K562 (cell line): ENCODE measurements around the gene TNIK. TPM values are rescaled to one million over a fixed set of nuclear protein-coding genes. Genes with fewer than 3 reads are reported as not detected.

Experiments used
- ATAC-seq: fragments of 200-7000 bp; cut with Tn5 transposase; 3 replicates; pipeline ENCODE4 v1.9.1; 2020; ENCODE audit warnings: moderate library complexity
- BruUV-seq: library from RNA; stranded (reverse); fragments of 400-500 nt; replicated peaks from 2 replicates; lab custom pipeline; 2021; lab: Mats Ljungman, UMichigan
- CTCF ChIA-PET: fragments of 300-600 bp; formaldehyde crosslinking; extraction: SDS; loops from one replicate; lab custom pipeline; 2021; ENCODE audit warnings: low intra/inter-chr PET ratio; lab: Yijun Ruan, JAX
- POLR2A ChIA-PET: fragments of 300-600, 350-650 bp; sonication (Branson Sonifier 250); formaldehyde crosslinking; extraction: SDS; loops from one replicate; lab custom pipeline; 2021; ENCODE audit warnings: antibody characterized with exemption, inconsistent platforms; lab: Yijun Ruan, JAX
- DNase-seq, 4 experiments: peaks; one replicate each; pipeline versions ENCODE4 v3.0.0 to v3.0.0-alpha.2; 2011 to 2018; ENCODE audit warnings: low spot score in 3 of 4, mixed read lengths in 3 of 4; ENCODE audit errors: extremely low read depth in 1 of 4
- FAIRE-seq: peaks from 2 replicates; lab custom pipeline; 2011; peaks lifted over from hg19 to GRCh38; lab: Jason Lieb, UNC
- H2AFZ ChIP-seq: 2 replicates; pipeline ENCODE4 v1.6.0; 2011; ENCODE audit warnings: low read depth, low read length, control low read depth, inconsistent platforms
- H3K27ac ChIP-seq: fragments of 200-600 bp; 3 replicates; pipeline ENCODE4 v1.8.0; 2011; ENCODE audit warnings: low read depth, mild to moderate bottlenecking, control low read depth, inconsistent platforms, low read length, moderate library complexity, mixed read lengths; ENCODE audit errors: extremely low read depth
- H3K27me3 ChIP-seq, 2 experiments: fragments of 300-600 bp in 1 of 2; 2 replicates in 1 of 2; 3 replicates in 1 of 2; pipeline versions ENCODE4 v1.6.0 to v1.8.0; 2011; ENCODE audit warnings: inconsistent platforms in 2 of 2, low read length in 2 of 2, mild to moderate bottlenecking in 1 of 2, mixed read lengths in 1 of 2, moderate library complexity in 1 of 2; ENCODE audit not compliant: control insufficient read depth in 2 of 2, insufficient read depth in 2 of 2
- H3K36me3 ChIP-seq: fragments of 300-600 bp; 3 replicates; pipeline ENCODE4 v1.8.0; 2011; ENCODE audit warnings: mild to moderate bottlenecking, low read length, inconsistent platforms; ENCODE audit not compliant: control insufficient read depth, insufficient read depth
- H3K4me1 ChIP-seq, 2 experiments: fragments of 200-600 bp in 1 of 2; replicated peaks in 1 of 2; 2 replicates in 1 of 2; 3 replicates in 1 of 2; pipeline versions ENCODE4 v1.5.1 to v1.8.0; 2011; ENCODE audit warnings: inconsistent platforms in 2 of 2, low read length in 2 of 2, mild to moderate bottlenecking in 1 of 2, mixed read lengths in 1 of 2, moderate library complexity in 1 of 2; ENCODE audit not compliant: control insufficient read depth in 2 of 2, insufficient read depth in 2 of 2
- H3K4me2 ChIP-seq: 2 replicates; pipeline ENCODE4 v1.6.1; 2011; ENCODE audit warnings: low read length, control low read depth, inconsistent platforms, mixed read lengths; ENCODE audit not compliant: insufficient read depth
- H3K4me3 ChIP-seq: fragments of 200-600 bp; sonication (generic), shearing (Covaris generic); 2 replicates; pipeline ENCODE4 v1.5.1; 2016; ENCODE audit warnings: control low read depth, inconsistent platforms
- H3K79me2 ChIP-seq: fragments of 200-600 bp; 3 replicates; pipeline ENCODE4 v1.8.0; 2011; ENCODE audit warnings: low read length, inconsistent platforms; ENCODE audit not compliant: control insufficient read depth, insufficient read depth
- H3K9ac ChIP-seq, 2 experiments: 2 replicates each; pipeline versions ENCODE4 v1.6.0 to v1.6.1; 2011; ENCODE audit warnings: low read depth in 2 of 2, low read length in 2 of 2, control low read depth in 1 of 2, inconsistent platforms in 1 of 2, mild to moderate bottlenecking in 1 of 2, mixed read lengths in 1 of 2; ENCODE audit not compliant: insufficient read depth in 1 of 2
- H3K9me1 ChIP-seq: one replicate; pipeline ENCODE4 v1.6.0; 2011; ENCODE audit warnings: inconsistent platforms, mild to moderate bottlenecking, low read length, moderate library complexity; ENCODE audit not compliant: control insufficient read depth, insufficient read depth
- H3K9me3 ChIP-seq: replicated peaks from 2 replicates; pipeline ENCODE4 v1.5.1; 2011; ENCODE audit warnings: low read depth, low read length, inconsistent platforms; ENCODE audit not compliant: control insufficient read depth, insufficient read depth
- H4K20me1 ChIP-seq: replicated peaks from 2 replicates; pipeline ENCODE4 v1.6.1; 2011; ENCODE audit warnings: low read length, inconsistent platforms, mixed read lengths; ENCODE audit not compliant: control insufficient read depth, insufficient read depth
- CBFA2T2 ChIP-seq: fragments of 450-650 bp; conservative IDR thresholded peaks from 2 replicates; pipeline ENCODE4 v1.6.1; 2017; ENCODE audit warnings: mild to moderate bottlenecking
- ETS2 ChIP-seq: IDR thresholded peaks from 2 replicates; pipeline ENCODE4 v1.6.1; 2016; ENCODE audit warnings: borderline replicate concordance, missing genetic modification characterization, mild to moderate bottlenecking, moderate library complexity, missing compliant biosample characterization; ENCODE audit not compliant: poor library complexity, severe bottlenecking
- NCOR1 ChIP-seq: fragments of 450-650 bp; IDR thresholded peaks from 2 replicates; pipeline ENCODE4 v1.6.1; 2016; ENCODE audit warnings: mild to moderate bottlenecking, moderate library complexity
- SNRNP70 ChIP-seq: fragments of 200-400 bp; formaldehyde crosslinking; optimal IDR thresholded peaks from 2 replicates; pipeline ENCODE3; 2017; ENCODE audit warnings: low read depth, low read length
- SPI1 ChIP-seq: IDR thresholded peaks from 2 replicates; pipeline ENCODE4 v1.6.1; 2011; ENCODE audit warnings: low read depth, low read length, control low read depth, borderline replicate concordance
- YY1 ChIP-seq, 3 experiments: IDR thresholded peaks; 2 replicates each; pipeline ENCODE4 v1.6.1; 2011; ENCODE audit warnings: low read length in 2 of 3, mild to moderate bottlenecking in 2 of 3, moderate library complexity in 2 of 3, borderline replicate concordance in 1 of 3, control low read depth in 1 of 3, low read depth in 1 of 3; ENCODE audit not compliant: insufficient read depth in 3 of 3, insufficient replicate concordance in 2 of 3, control insufficient read depth in 1 of 3, insufficient read length in 1 of 3; ENCODE audit errors: extremely low read depth in 1 of 3
- ZBED1 ChIP-seq: IDR thresholded peaks from 2 replicates; pipeline ENCODE4 v1.6.1; 2014
- ZBTB17 ChIP-seq: fragments of 450-650 bp; formaldehyde crosslinking; IDR thresholded peaks from 2 replicates; pipeline ENCODE4 v1.4.0; 2020; ENCODE audit warnings: mild to moderate bottlenecking
- WGBS: fragments of 100-300 bp; shearing (Covaris generic); methylation state at CpG from one replicate; pipeline ENCODE4 v1.1.6; 2016; ENCODE audit warnings: low coverage, mixed read lengths; ENCODE audit not compliant: insufficient coverage; ENCODE audit errors: missing lambda C conversion rate; 5-methylcytosine and 5-hydroxymethylcytosine counted together
- in situ Hi-C: fragments of 300-500 bp; cut with MboI; formaldehyde crosslinking; loops from 4 replicates; pipeline ENCODE4 v1.15.0; 2018; ENCODE audit warnings: inconsistent platforms, mixed read lengths
- intact Hi-C: fragments of 100-400 bp; cut with micrococcal nuclease; formaldehyde crosslinking; loops from 2 replicates; pipeline ENCODE4 v1.14.2; 2022
- polyA plus RNA-seq, 8 experiments: library from polyadenylated mRNA; depleted of rRNA in 4 of 8; stranded (reverse) in 5 of 8; unstranded in 3 of 8; fragments of >200 nt; fragmentation: Nextera tagmentation in 2 of 8; fragmentation: Illumina TruSeq in 1 of 8; extraction: Ambion mirVana in 2 of 8; extraction: Trizol in 1 of 8; gene quantifications; 2 replicates each; pipeline versions ENCODE4 v1.2.1 to v1.2.3, GENCODE V29; 2011 to 2014; ENCODE audit warnings: inconsistent platforms in 1 of 8, missing spikeins in 1 of 8
- total RNA-seq, 7 experiments: library from RNA; depleted of rRNA in 6 of 7; stranded (reverse); fragments of >200 nt in 6 of 7; fragmentation: Illumina TruSeq in 2 of 7; extraction: Trizol in 2 of 7; gene quantifications; 2 replicates each; pipeline versions ENCODE4 v1.2.1 to v1.2.3, GENCODE V29; 2011 to 2021; ENCODE audit warnings: low replicate concordance in 1 of 7
- TF ChIP-seq, protein P1 (sequence below): sonication (generic); formaldehyde crosslinking; IDR thresholded peaks from 2 replicates; pipeline ENCODE4 v1.8.0; 2022; ENCODE audit warnings: mild to moderate bottlenecking, missing genetic modification reagents
- TF ChIP-seq, protein P2 (sequence below): fragments of 450-650 bp; conservative IDR thresholded peaks from 2 replicates; pipeline ENCODE4 v1.6.1; 2016; ENCODE audit warnings: missing genetic modification characterization, low read depth, mild to moderate bottlenecking, control low read depth, missing compliant biosample characterization
- TF ChIP-seq, protein P3 (sequence below): fragments of 450-650 bp; IDR thresholded peaks from 2 replicates; pipeline ENCODE4 v1.6.1; 2016; ENCODE audit warnings: missing biosample characterization, missing genetic modification characterization
- TF ChIP-seq, protein P4 (sequence below): fragments of 450-650 bp; IDR thresholded peaks from 2 replicates; pipeline ENCODE4 v1.6.1; 2016; ENCODE audit warnings: borderline replicate concordance

The TNIK gene
- total and polyA plus RNA-seq, 9 of the 15 experiments (the other 6 are each of a cell fraction or from before 2014, with no cell fraction given): 6.6 to 39.0 (median 24.7) TPM

DNA sequence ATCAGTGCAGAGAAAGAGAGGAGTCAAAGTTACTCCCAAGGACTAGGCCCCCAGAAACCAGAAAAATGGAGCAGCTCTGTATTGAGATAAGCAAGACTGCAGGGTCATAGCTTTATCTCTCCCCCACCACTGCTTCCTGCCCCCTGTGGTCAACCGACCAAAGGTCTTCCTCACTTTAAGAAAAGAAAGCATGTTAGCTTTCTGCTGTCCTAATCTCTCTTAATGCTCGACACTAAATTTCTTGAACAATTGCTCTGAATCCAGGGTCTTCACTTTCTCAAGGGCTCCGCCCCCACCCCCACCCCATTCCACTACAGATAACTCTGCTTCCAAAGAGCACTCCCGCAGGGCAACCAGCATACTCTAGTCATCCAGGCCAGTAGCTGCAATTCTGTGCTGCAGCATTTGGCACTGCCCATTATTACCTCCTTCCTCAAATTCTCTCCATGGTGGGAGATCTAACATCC is 31.9 kb downstream of the TNIK start:
- ATAC-seq: peak; percentile 97
- H2AFZ ChIP-seq: peak overlapping the region; percentile 7; the same call in 1 of the 2 replicates
- no peaks in the 10 kb centered on the region for H4K20me1 ChIP-seq
- H3K4me3 ChIP-seq: no peak overlapping the region
- no peaks in the 10 kb centered on the region for H3K9me1 ChIP-seq
- H3K36me3 ChIP-seq: no peaks in the 10 kb centered on the region
- BruUV-seq: no TSS peak
- peak; percentile 93 for FAIRE-seq
- H3K27ac ChIP-seq: peak overlapping the region; percentile 81
- intact Hi-C loops (loop anchor here (2.0 to 5.0 kb wide), 2 partner anchors 18 to 56 kb away; no protein-coding TSS in a partner anchor), in situ Hi-C loops (no loop called here)
- DNase-seq: peak; percentile 66 to 90 (median 79)
- H3K79me2 ChIP-seq: peaks cover 74% of the 10 kb centered on the region
- H3K4me1 ChIP-seq: peaks cover 15 to 40% of the 10 kb centered on the region in 2 experiments
- H3K9me3 ChIP-seq: no peaks in the 10 kb centered on the region
- ChIA-PET CTCF (no interaction called here), POLR2A (interaction anchor here (0.7 to 2.8 kb wide), 15 partner anchors 8 to 631 kb away, joined by 3 to 30 read pairs (median 4); no protein-coding TSS in a partner anchor)
- WGBS: 0% methylated on average over 4 of the region's 4 CpGs
- H3K9ac ChIP-seq: peak overlapping the region in 1 of 2 experiments; percentile 54; a peak in 3 of 4 replicates
- H3K27me3 ChIP-seq: no peaks in the 10 kb centered on the region
- H3K4me2 ChIP-seq: peak overlapping the region; percentile 62
- TF ChIP-seq ETS2 (tag) (no peak), NCOR1 (peak; percentile 85), SPI1 (peak; percentile 21; the same call in 1 of the 2 replicates), SNRNP70 (no peak), ZBTB17 (CRISPR knock-in tag) (0 out of 2 replicates have a peak, but pooled peaks have one; percentile 56), YY1 (IDR thresholded peaks at IDR 0.05; ENCODE audit: borderline replicate concordance in 1 of 3, control insufficient read depth in 1 of 3, extremely low read depth in 1 of 3, insufficient read depth in 3 of 3, insufficient read length in 1 of 3, insufficient replicate concordance in 2 of 3, low read depth in 1 of 3, low read length in 2 of 3) (peak in 1 of 3 experiments; percentile 65), ZBED1 (no peak), CBFA2T2 (peak; percentile 85)
- TF ChIP-seq, protein P1, sequence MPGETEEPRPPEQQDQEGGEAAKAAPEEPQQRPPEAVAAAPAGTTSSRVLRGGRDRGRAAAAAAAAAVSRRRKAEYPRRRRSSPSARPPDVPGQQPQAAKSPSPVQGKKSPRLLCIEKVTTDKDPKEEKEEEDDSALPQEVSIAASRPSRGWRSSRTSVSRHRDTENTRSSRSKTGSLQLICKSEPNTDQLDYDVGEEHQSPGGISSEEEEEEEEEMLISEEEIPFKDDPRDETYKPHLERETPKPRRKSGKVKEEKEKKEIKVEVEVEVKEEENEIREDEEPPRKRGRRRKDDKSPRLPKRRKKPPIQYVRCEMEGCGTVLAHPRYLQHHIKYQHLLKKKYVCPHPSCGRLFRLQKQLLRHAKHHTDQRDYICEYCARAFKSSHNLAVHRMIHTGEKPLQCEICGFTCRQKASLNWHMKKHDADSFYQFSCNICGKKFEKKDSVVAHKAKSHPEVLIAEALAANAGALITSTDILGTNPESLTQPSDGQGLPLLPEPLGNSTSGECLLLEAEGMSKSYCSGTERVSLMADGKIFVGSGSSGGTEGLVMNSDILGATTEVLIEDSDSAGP (CRISPR knock-in tag): no peak
- TF ChIP-seq, protein P2, sequence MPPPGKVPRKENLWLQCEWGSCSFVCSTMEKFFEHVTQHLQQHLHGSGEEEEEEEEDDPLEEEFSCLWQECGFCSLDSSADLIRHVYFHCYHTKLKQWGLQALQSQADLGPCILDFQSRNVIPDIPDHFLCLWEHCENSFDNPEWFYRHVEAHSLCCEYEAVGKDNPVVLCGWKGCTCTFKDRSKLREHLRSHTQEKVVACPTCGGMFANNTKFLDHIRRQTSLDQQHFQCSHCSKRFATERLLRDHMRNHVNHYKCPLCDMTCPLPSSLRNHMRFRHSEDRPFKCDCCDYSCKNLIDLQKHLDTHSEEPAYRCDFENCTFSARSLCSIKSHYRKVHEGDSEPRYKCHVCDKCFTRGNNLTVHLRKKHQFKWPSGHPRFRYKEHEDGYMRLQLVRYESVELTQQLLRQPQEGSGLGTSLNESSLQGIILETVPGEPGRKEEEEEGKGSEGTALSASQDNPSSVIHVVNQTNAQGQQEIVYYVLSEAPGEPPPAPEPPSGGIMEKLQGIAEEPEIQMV: no peak
- TF ChIP-seq, protein P3, sequence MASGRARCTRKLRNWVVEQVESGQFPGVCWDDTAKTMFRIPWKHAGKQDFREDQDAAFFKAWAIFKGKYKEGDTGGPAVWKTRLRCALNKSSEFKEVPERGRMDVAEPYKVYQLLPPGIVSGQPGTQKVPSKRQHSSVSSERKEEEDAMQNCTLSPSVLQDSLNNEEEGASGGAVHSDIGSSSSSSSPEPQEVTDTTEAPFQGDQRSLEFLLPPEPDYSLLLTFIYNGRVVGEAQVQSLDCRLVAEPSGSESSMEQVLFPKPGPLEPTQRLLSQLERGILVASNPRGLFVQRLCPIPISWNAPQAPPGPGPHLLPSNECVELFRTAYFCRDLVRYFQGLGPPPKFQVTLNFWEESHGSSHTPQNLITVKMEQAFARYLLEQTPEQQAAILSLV (tag): no peak
- TF ChIP-seq, protein P4, sequence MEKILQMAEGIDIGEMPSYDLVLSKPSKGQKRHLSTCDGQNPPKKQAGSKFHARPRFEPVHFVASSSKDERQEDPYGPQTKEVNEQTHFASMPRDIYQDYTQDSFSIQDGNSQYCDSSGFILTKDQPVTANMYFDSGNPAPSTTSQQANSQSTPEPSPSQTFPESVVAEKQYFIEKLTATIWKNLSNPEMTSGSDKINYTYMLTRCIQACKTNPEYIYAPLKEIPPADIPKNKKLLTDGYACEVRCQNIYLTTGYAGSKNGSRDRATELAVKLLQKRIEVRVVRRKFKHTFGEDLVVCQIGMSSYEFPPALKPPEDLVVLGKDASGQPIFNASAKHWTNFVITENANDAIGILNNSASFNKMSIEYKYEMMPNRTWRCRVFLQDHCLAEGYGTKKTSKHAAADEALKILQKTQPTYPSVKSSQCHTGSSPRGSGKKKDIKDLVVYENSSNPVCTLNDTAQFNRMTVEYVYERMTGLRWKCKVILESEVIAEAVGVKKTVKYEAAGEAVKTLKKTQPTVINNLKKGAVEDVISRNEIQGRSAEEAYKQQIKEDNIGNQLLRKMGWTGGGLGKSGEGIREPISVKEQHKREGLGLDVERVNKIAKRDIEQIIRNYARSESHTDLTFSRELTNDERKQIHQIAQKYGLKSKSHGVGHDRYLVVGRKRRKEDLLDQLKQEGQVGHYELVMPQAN: no peak
